ENCODE measurements around the gene ZNF385B.

ZNF385B gene

DNA sequence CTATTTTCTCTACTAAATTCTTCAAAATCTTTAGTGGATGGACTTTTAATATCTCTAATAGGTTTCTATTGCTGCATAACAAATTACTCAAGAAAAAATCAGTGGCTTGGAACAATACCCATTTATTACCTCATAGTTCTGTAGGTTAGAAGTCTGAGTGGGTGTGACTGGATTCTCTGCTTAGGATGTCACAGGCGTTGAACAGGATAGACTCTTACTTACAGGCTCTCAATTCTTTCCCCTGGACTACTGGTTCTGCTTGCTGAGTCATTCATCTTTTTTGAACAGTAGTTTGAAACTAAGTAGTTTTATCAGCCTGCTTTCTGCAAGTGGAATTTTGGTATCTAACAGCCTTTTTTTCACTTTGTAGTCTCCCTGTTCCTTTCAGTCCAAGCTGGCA, 265.4 kb downstream of the ZNF385B start:
- H3K4me3 ChIP-seq (ENCODE audit: control insufficient read depth, low read depth, low read length), result no peak overlapping the region
- DNase-seq (ENCODE audit: low read depth), result peak; percentile 93
- TF ChIP-seq, protein P1, sequence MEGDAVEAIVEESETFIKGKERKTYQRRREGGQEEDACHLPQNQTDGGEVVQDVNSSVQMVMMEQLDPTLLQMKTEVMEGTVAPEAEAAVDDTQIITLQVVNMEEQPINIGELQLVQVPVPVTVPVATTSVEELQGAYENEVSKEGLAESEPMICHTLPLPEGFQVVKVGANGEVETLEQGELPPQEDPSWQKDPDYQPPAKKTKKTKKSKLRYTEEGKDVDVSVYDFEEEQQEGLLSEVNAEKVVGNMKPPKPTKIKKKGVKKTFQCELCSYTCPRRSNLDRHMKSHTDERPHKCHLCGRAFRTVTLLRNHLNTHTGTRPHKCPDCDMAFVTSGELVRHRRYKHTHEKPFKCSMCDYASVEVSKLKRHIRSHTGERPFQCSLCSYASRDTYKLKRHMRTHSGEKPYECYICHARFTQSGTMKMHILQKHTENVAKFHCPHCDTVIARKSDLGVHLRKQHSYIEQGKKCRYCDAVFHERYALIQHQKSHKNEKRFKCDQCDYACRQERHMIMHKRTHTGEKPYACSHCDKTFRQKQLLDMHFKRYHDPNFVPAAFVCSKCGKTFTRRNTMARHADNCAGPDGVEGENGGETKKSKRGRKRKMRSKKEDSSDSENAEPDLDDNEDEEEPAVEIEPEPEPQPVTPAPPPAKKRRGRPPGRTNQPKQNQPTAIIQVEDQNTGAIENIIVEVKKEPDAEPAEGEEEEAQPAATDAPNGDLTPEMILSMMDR (conservative IDR thresholded peaks at IDR 0.05; ENCODE audit: control insufficient read depth, insufficient read depth, low read depth, low read length), result no peak

DNA sequence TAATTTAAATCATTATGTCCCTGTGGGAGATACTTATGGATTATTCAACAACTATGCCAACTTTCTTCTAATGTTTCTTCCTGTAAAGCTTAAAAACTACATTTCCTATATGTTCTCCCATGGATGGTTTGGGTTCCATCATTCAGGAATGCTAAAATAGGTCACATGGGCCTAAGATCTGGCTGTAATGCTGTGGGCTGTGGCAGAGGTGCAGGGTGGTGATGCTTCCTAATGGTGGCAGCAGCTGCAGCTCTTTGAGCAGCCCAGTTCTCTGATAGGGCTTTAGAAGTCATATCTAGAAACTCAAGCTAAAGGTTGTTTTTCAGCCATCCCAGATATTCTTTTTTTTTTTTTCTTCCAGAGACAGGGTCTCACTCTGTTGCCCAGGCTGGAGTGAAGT, 266.1 kb downstream of the ZNF385B start:
- no peak overlapping the region for H3K4me3 ChIP-seq (ENCODE audit: control insufficient read depth, low read depth, low read length)
- TF ChIP-seq, protein P1 (conservative IDR thresholded peaks at IDR 0.05; ENCODE audit: control insufficient read depth, insufficient read depth, low read depth, low read length), result no peak
- no peak for DNase-seq (ENCODE audit: low read depth)

DNA sequence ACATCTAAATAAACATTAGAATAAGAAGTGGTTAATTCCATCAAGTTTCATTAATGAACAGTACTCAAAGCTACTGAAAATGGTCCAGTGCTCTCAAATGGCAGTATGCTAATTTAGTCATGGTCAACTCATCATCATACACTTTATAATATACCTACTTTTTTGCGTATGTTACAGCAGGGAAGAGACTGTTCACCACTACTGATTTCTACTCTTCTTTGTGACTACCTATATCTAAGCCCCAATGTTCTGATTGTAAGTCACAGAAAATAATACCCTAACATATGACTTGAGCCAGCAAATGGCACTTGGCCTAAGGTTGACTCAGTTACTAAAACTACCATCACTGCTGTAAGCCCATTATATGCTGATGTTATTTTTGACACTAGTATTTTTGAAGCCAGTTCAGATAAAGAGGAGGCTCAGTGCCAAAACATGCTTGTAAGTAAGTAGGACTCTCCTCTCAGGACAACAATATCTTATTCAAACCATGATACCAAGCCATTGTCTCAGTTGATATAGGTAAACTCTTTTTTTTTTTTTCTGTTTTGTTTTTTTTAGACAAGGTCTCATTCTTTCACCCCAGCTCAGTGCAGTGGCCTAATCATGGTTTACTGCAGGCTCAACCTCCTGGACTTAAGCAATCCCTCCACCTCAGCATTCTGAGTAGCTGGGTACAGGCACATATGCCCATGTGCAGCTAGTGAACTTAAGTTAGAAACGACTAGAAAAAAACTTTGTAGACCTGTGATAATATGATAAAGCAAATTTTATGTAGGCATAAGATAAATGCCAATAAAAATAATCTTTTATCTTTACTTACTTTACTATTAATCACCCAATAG, 266.9 kb downstream of the ZNF385B start:
- no peak for DNase-seq (ENCODE audit: low read depth)
- H3K4me3 ChIP-seq (ENCODE audit: control insufficient read depth, low read depth, low read length), result no peak overlapping the region
- TF ChIP-seq, protein P1 (conservative IDR thresholded peaks at IDR 0.05; ENCODE audit: control insufficient read depth, insufficient read depth, low read depth, low read length), result no peak

DNA sequence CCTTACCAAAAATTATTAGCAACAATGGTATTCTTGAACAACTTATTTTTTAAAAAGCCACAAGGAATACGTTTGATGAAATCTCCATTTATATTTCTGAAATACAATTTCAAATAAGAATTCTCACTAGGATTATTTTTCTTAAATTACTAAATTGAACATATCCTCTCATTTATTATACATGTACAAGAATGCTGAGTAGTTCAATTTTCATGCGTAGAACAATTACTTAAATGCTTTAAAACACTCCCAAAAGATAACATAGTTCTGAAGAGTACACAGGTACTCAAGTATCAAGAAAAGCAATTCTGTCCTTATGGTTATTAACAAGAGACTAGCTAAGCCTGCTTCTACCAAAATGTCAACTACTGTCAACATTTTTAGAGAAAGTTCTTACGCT, 268.1 kb downstream of the ZNF385B start:
- TF ChIP-seq, protein P1 (conservative IDR thresholded peaks at IDR 0.05; ENCODE audit: control insufficient read depth, insufficient read depth, low read depth, low read length), result no peak
- no peak overlapping the region for H3K4me3 ChIP-seq (ENCODE audit: control insufficient read depth, low read depth, low read length)
- no peak for DNase-seq (ENCODE audit: low read depth)

DNA sequence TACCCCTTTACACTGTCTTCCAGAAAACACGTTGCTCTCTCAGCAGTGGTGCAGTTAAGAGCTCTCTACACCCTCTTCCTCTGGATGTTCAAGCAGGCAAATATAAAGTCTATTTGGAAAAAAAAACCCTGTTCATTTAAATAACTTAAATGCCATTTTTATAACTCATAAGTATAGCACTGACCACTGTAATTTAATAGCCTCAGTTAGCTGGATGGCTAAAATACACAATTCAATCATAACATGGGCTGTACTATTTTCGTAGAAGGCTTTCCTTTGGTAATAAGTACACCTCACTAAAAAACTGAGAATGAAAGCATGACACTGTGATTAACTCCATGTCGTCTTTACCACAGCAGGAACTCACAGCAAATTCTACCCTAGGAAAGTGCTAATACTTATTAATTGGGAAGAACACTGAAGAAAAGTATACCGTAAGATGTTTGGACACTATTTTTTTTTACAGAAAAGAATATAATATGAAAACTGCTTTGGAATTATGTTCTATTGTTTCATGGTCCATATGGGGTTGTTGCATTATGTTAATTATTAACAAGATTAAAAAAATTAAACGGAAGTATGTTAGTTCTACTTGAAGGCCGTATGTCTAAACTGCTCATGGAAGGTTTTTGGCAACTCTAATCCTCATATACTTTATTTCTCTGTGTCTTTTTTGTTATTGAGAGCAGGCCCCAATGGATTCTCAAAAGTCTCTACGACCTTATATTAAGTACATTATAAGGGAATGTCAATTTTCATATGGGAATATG, 269.1 kb downstream of the ZNF385B start:
- H3K4me3 ChIP-seq (ENCODE audit: control insufficient read depth, low read depth, low read length), result no peak overlapping the region
- DNase-seq (ENCODE audit: low read depth), result peak; percentile 44
- TF ChIP-seq, protein P1 (conservative IDR thresholded peaks at IDR 0.05; ENCODE audit: control insufficient read depth, insufficient read depth, low read depth, low read length), result no peak

DNA sequence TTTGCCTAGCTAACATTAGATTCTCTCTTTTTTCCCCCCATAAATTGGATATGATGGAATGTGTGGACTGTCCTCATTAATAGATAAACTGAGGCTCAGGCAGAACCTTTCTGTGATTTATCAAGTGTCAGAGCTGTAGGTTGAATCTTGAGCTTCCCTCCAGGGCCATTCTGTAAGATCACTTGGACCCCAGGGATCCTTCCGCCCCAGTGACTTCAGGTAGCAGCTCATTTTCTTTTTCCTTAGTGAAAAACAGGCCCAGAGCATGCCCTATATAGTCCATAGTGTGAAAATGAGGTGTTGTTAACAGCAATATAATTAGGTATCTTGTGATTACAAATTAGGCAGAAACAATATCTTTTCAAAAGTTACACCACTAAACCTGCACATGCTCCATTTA, 269.7 kb downstream of the ZNF385B start:
- DNase-seq (ENCODE audit: low read depth), result no peak
- no peak overlapping the region for H3K4me3 ChIP-seq (ENCODE audit: control insufficient read depth, low read depth, low read length)
- TF ChIP-seq, protein P1 (conservative IDR thresholded peaks at IDR 0.05; ENCODE audit: control insufficient read depth, insufficient read depth, low read depth, low read length), result no peak
